C4-2B (cell line): Measurements from ENCODE around the gene LSM12.

Source experiments
- CTCF ChIP-seq: fragments of 450-650 bp; conservative IDR thresholded peaks from 2 replicates; pipeline ENCODE4 v1.5.1; 2017; ENCODE audit warnings: mild to moderate bottlenecking
- ZFX ChIP-seq: fragments of 450-650 bp; IDR thresholded peaks from 2 replicates; pipeline ENCODE4 v1.6.1; 2017

DNA sequence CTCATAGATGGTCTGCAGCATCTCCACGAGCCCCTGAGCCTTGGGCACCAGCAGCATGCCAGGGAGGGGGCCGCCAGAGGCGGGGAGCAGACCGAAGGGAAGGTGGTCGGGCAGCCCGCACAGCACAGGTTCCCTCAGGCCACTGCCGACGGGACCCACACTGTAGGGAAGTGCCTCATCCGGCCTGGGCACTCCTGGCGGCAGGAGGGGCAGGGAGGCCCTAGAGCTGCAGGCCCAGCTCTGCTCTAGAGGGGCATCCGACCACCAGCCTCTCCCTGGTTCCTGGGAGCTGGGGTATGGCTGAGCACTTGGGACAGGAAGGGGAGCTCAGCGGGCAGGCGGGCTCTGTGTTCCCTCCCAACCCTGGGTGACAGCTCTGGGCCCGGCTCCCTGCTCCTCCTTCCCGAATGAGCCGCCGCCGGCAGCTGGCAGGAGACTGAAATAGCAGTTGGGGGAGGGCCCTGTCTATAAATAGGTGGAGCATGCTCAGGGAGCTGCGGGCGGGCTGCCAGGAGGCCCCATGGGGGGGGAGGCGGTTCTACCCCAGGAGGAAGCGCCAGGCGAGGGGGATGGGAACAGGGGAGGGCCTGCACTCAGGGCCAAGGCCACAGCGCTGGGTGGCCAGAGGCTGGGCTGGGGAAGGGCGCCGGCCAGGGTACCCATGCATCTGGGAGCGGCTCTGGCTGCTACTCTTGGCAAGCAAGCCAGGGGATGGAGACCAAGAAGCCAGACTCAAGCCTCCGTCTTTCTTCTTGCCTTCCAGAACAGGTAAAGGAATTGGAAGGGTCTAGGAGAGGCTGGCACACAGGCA, 44.6 kb upstream of the LSM12 start:
- no peak for TF ChIP-seq CTCF
- no peak for TF ChIP-seq ZFX
